A549 (cell line): ENCODE data around the gene PDHX. TPM values are rescaled to one million over a fixed set of nuclear protein-coding genes. Genes with fewer than 3 reads are reported as not detected.

Source experiments
- ATAC-seq, 2 experiments: fragments of 200-7000 bp in 1 of 2; fragments of >200 bp in 1 of 2; cut with Nextera tagmentation in 1 of 2; cut with Tn5 transposase in 1 of 2; 3 replicates each; pipeline versions ENCODE4 v1.8.0 to v1.9.1; 2018 to 2020; ENCODE audit warnings: mild to moderate bottlenecking in 1 of 2, moderate library complexity in 1 of 2
- CTCF ChIA-PET: fragments of 300-600 bp; sonication (Branson Sonifier 250); formaldehyde crosslinking; extraction: SDS; loops from one replicate; lab custom pipeline; 2021; ENCODE audit warnings: antibody characterized with exemption, inconsistent platforms; lab: Yijun Ruan, JAX
- POLR2A ChIA-PET: fragments of 350-600 bp; formaldehyde crosslinking; extraction: SDS; loops from one replicate; lab custom pipeline; 2021; ENCODE audit warnings: antibody characterized with exemption, inconsistent platforms; lab: Yijun Ruan, JAX
- DNase-seq, 2 experiments: peaks; one replicate each; pipeline versions ENCODE4 v3.0.0 to v3.0.0-alpha.2; 2011 to 2016; ENCODE audit warnings: low read depth in 1 of 2, low spot score in 1 of 2
- FAIRE-seq: peaks from 2 replicates; lab custom pipeline; 2011; peaks lifted over from hg19 to GRCh38; lab: Jason Lieb, UNC
- H3K27ac ChIP-seq, 2 experiments: fragments of >200 bp; sonication (Bioruptor Twin); formaldehyde crosslinking; 3 replicates each; pipeline ENCODE4 v1.5.1; 2016 to 2017
- H3K4me1 ChIP-seq: fragments of >200 bp; sonication (Bioruptor Twin); formaldehyde crosslinking; 3 replicates; pipeline ENCODE4 v1.6.1; 2016
- H3K4me2 ChIP-seq: fragments of >200 bp; sonication (Bioruptor Twin); formaldehyde crosslinking; 3 replicates; pipeline ENCODE4 v1.6.1; 2016
- H3K4me3 ChIP-seq: fragments of >200 bp; sonication (Bioruptor Twin); formaldehyde crosslinking; 3 replicates; pipeline ENCODE4 v1.5.1; 2016
- H3K9me3 ChIP-seq: fragments of >200 bp; sonication (Bioruptor Twin); formaldehyde crosslinking; 3 replicates; pipeline ENCODE4 v1.6.1; 2016
- ATOH8 ChIP-seq: fragments of 250-450 bp; sonication (Bioruptor Pico); IDR thresholded peaks from 2 replicates; pipeline ENCODE4 v1.5.0; 2020; ENCODE audit warnings: low read depth, mild to moderate bottlenecking, moderate library complexity
- CBX8 ChIP-seq: fragments of 200-600 bp; sonication (generic); IDR thresholded peaks from 2 replicates; pipeline ENCODE4 v1.6.1; 2016
- CTCF ChIP-seq: fragments of >200 bp; sonication (Bioruptor Twin); formaldehyde crosslinking; IDR thresholded peaks from 3 replicates; pipeline ENCODE4 v1.5.1; 2016
- EHF ChIP-seq: fragments of 250-450 bp; sonication (Bioruptor Pico); IDR thresholded peaks from 2 replicates; pipeline ENCODE4 v1.5.0; 2020; ENCODE audit warnings: mild to moderate bottlenecking
- ESRRA ChIP-seq: fragments of 150-350 bp; IDR thresholded peaks from 2 replicates; pipeline ENCODE4 v1.6.1; 2014; ENCODE audit warnings: mild to moderate bottlenecking, low read length, borderline replicate concordance
- FOSB ChIP-seq: fragments of 250-450 bp; sonication (Bioruptor Pico); IDR thresholded peaks from 2 replicates; pipeline ENCODE4 v1.5.0; 2020; ENCODE audit warnings: mild to moderate bottlenecking, moderate library complexity
- GATA3 ChIP-seq: IDR thresholded peaks from 2 replicates; pipeline ENCODE4 v1.6.1; 2012; ENCODE audit warnings: borderline replicate concordance
- HOXA7 ChIP-seq: fragments of 250-450 bp; sonication (Bioruptor Pico); IDR thresholded peaks from 2 replicates; pipeline ENCODE4 v1.5.0; 2020; ENCODE audit warnings: mild to moderate bottlenecking, moderate library complexity
- HOXB13 ChIP-seq: fragments of 250-450 bp; sonication (Bioruptor Pico); IDR thresholded peaks from 2 replicates; pipeline ENCODE4 v1.5.0; 2020; ENCODE audit warnings: low read depth, mild to moderate bottlenecking, moderate library complexity
- HOXB5 ChIP-seq: fragments of 250-450 bp; sonication (Bioruptor Pico); IDR thresholded peaks from 2 replicates; pipeline ENCODE4 v1.5.0; 2020; ENCODE audit warnings: mild to moderate bottlenecking, moderate library complexity
- MAFK ChIP-seq: fragments of 450-650 bp; IDR thresholded peaks from 2 replicates; pipeline ENCODE4 v1.6.1; 2014; ENCODE audit not compliant: partially characterized antibody
- MAZ ChIP-seq: fragments of 150-350 bp; IDR thresholded peaks from 2 replicates; pipeline ENCODE4 v1.6.1; 2014; ENCODE audit warnings: antibody characterized with exemption, low read depth, low read length, borderline replicate concordance
- MYC ChIP-seq: IDR thresholded peaks from 2 replicates; pipeline ENCODE4 v1.6.1; 2012; ENCODE audit warnings: mild to moderate bottlenecking, inconsistent platforms, low read length, improper control_type of control experiment, borderline replicate concordance
- NPAS2 ChIP-seq: fragments of 250-450 bp; sonication (Bioruptor Pico); IDR thresholded peaks from 2 replicates; pipeline ENCODE4 v1.8.0; 2022; ENCODE audit warnings: mild to moderate bottlenecking, moderate library complexity, borderline replicate concordance
- PHF8 ChIP-seq: fragments of 200-600 bp; sonication (generic); IDR thresholded peaks from 2 replicates; pipeline ENCODE4 v1.6.1; 2016; ENCODE audit warnings: low read depth, mild to moderate bottlenecking, antibody characterized with exemption, moderate library complexity, borderline replicate concordance
- RAD21 ChIP-seq, 2 experiments: fragments of >200 bp in 1 of 2; sonication (Bioruptor Twin) in 1 of 2; formaldehyde crosslinking in 1 of 2; IDR thresholded peaks in 1 of 2; conservative IDR thresholded peaks in 1 of 2; 2 replicates in 1 of 2; 3 replicates in 1 of 2; pipeline ENCODE4 v1.6.1; 2012 to 2018; ENCODE audit warnings: inconsistent platforms in 1 of 2
- RARB ChIP-seq: fragments of 250-450 bp; sonication (Bioruptor Pico); IDR thresholded peaks from 2 replicates; pipeline ENCODE4 v1.8.0; 2021; ENCODE audit warnings: mild to moderate bottlenecking, moderate library complexity
- SMC3 ChIP-seq: fragments of >200 bp; sonication (Bioruptor Twin); formaldehyde crosslinking; IDR thresholded peaks from 3 replicates; pipeline ENCODE4 v1.6.1; 2018; ENCODE audit warnings: inconsistent platforms
- SREBF2 ChIP-seq: fragments of 450-650 bp; IDR thresholded peaks from 2 replicates; pipeline ENCODE4 v1.6.1; 2014; ENCODE audit warnings: mild to moderate bottlenecking, moderate library complexity
- ZNF302 ChIP-seq: fragments of 250-450 bp; sonication (Bioruptor Pico); IDR thresholded peaks from 2 replicates; pipeline ENCODE4 v1.9.0; 2021; ENCODE audit warnings: inconsistent platforms, mild to moderate bottlenecking, moderate library complexity
- ZSCAN20 ChIP-seq: fragments of 250-450 bp; sonication (Bioruptor Pico); IDR thresholded peaks from 2 replicates; pipeline ENCODE4 v1.8.0; 2022; ENCODE audit warnings: mild to moderate bottlenecking, moderate library complexity
- WGBS: methylation state at CpG from one replicate; pipeline ENCODE4 v1.1.6; 2017; ENCODE audit errors: missing lambda C conversion rate; 5-methylcytosine and 5-hydroxymethylcytosine counted together
- polyA plus RNA-seq, 4 experiments: library from polyadenylated mRNA; depleted of rRNA in 3 of 4; stranded (reverse); fragments of >200 nt; fragmentation: RNase III in 1 of 4; extraction: RNeasy Plus Mini Kit Qiagen cat#74134 plus additional on column Dnase treatment in 1 of 4; gene quantifications; 2 replicates in 3 of 4; 3 replicates in 1 of 4; pipeline ENCODE4 v1.2.3, GENCODE V29; 2011 to 2017
- TF ChIP-seq, protein P1 (sequence below): fragments of 250-450 bp; sonication (Bioruptor Pico); IDR thresholded peaks from 2 replicates; pipeline ENCODE4 v1.5.0; 2021; ENCODE audit warnings: mild to moderate bottlenecking, moderate library complexity, borderline replicate concordance

PDHX gene
- polyA plus RNA-seq, 2 of the 4 experiments (the other 2 are of a cell fraction): 46.5 to 87.4 TPM

DNA sequence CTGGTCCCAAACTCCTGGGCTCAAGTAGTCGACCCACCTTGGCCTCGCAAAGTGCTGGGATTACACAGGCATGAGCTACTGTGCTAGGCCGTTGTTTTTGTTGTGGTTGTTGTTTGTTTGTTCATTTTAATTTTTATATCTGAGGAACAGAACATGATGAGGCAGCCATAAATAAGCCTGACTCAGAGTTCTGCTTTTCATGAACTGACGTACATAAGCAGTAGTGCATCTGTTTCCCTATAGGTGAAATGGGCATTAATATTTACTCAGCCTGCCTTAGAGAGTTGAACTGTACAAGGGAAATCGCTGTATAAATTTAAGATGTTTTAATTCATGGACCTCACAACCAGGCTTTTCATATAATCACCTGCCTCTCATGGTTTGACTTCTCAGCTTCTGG is 80.5 kb downstream of the PDHX start:
- ATAC-seq (no peak), DNase-seq (no peak), FAIRE-seq (no peak)
- no peak for TF ChIP-seq ATOH8 (CRISPR knock-in tag)
- TF ChIP-seq HOXA7 (CRISPR knock-in tag): no peak
- TF ChIP-seq SREBF2: no peak
- no peak for TF ChIP-seq HOXB13 (CRISPR knock-in tag)
- no peak for TF ChIP-seq ZNF302
- Histone ChIP-seq H3K4me3 (no peak overlapping the region), H3K27ac (peak overlapping the region in 1 of 2 experiments; percentile 20; a peak in 1 of 6 replicates), H3K4me1 (peaks cover 16% of the 10 kb centered on the region), H3K4me2 (no peak overlapping the region), H3K9me3 (no peaks in the 10 kb centered on the region)
- WGBS: 84% methylated on average over 5 of the region's 5 CpGs
- ChIA-PET CTCF (interaction anchor here (0.9 to 2.5 kb wide), 9 partner anchors 11 to 416 kb away, joined by 3 to 8 read pairs (median 3); no protein-coding TSS in a partner anchor), POLR2A (no interaction called here)

GRCh38 chr11:34997952-34998528 is 81.6 kb downstream of the PDHX start:
- Histone ChIP-seq H3K4me2 (peak overlapping the region; percentile 48), H3K27ac (peak overlapping the region; percentile 58 to 79)
- peak; percentile 68 for FAIRE-seq

DNA sequence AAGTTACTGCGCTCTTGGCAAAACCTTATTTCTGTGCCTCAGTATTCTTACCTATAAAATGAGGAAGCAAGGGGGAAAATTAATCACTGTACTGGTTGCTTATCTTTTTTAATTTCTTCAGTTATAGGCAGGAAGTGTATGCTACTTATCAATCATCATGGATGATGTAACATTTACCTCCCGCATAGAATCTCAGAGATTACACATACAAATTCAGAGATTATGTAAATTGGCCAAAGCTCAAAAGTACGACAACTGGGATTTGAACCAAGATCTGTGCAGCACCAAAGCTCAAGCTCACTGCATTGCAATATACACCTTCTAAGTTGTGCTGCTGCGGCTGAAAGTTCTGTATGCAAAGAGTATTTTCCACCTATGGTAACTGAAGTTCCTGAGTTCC is 83.0 kb downstream of the PDHX start:
- Histone ChIP-seq H3K9me3 (no peaks in the 10 kb centered on the region), H3K27ac (peak overlapping the region in 1 of 2 experiments; percentile 58; a peak in 2 of 6 replicates), H3K4me3 (no peak overlapping the region), H3K4me1 (peaks cover 32% of the 10 kb centered on the region), H3K4me2 (no peak overlapping the region)
- no peak for TF ChIP-seq ZSCAN20
- TF ChIP-seq MAZ: no peak
- no peak for TF ChIP-seq MAFK
- TF ChIP-seq HOXB5 (CRISPR knock-in tag): no peak
- no peak for TF ChIP-seq RARB
- TF ChIP-seq CBX8: no peak
- TF ChIP-seq NPAS2: no peak
- TF ChIP-seq GATA3: no peak
- TF ChIP-seq HOXB13 (CRISPR knock-in tag): no peak
- TF ChIP-seq SMC3: no peak
- TF ChIP-seq ZNF302: no peak
- TF ChIP-seq PHF8: no peak
- TF ChIP-seq, protein P1, sequence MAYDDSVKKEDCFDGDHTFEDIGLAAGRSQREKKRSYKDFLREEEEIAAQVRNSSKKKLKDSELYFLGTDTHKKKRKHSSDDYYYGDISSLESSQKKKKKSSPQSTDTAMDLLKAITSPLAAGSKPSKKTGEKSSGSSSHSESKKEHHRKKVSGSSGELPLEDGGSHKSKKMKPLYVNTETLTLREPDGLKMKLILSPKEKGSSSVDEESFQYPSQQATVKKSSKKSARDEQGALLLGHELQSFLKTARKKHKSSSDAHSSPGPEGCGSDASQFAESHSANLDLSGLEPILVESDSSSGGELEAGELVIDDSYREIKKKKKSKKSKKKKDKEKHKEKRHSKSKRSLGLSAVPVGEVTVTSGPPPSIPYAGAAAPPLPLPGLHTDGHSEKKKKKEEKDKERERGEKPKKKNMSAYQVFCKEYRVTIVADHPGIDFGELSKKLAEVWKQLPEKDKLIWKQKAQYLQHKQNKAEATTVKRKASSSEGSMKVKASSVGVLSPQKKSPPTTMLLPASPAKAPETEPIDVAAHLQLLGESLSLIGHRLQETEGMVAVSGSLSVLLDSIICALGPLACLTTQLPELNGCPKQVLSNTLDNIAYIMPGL (CRISPR knock-in tag): no peak
- POLR2A ChIA-PET: no interaction called here
- FAIRE-seq: no peak
- no peak for ATAC-seq
- DNase-seq: no peak
- CTCF ChIA-PET: interaction anchor here (0.7 to 2.9 kb wide), 12 partner anchors 9 to 413 kb away, joined by 3 to 17 read pairs (median 4); partner anchors contain the start of gene CD44
- WGBS: 90% methylated on average over 4 of the region's 4 CpGs

More at GRCh38 chr11:34997952-34998528, 81.6 kb downstream of the PDHX start:
- DNase-seq: peak in 1 of 2 experiments; percentile 29
- no peaks in the 10 kb centered on the region for H3K9me3 ChIP-seq
- peaks cover 18% of the 10 kb centered on the region for H3K4me1 ChIP-seq
- WGBS: 18% methylated on average over 3 of the region's 3 CpGs
- ChIA-PET POLR2A (no interaction called here), CTCF (interaction anchor here (0.6 to 2.5 kb wide), 15 partner anchors 9 to 489 kb away, joined by 3 to 8 read pairs (median 3); no protein-coding TSS in a partner anchor)
- H3K4me3 ChIP-seq: no peak overlapping the region
- TF ChIP-seq RAD21 (conservative IDR thresholded peaks at IDR 0.05 in 1 of 2, IDR thresholded peaks at IDR 0.05 in 1 of 2): peak; percentile 85 to 95
- peak; percentile 78 for TF ChIP-seq CTCF
- TF ChIP-seq EHF: no peak
- no peak for TF ChIP-seq MAZ
- peak; percentile 88 for TF ChIP-seq SMC3
- TF ChIP-seq ESRRA: no peak
- TF ChIP-seq MYC: no peak
- TF ChIP-seq FOSB (CRISPR knock-in tag): no peak
- ATAC-seq: peak; percentile 34 to 56; a peak in 4 of 6 replicates
